ENCODE data around the gene FAM171A1. TPM values are rescaled to one million over a fixed set of nuclear protein-coding genes. Genes with fewer than 3 reads are reported as not detected.
"Not testable (repeated sequence)": the region's sequence is repeated elsewhere in the genome, so short reads cannot be mapped to it uniquely, and the experiment has no call there.

FAM171A1 gene
- total RNA-seq, 3 donors from 2014 or later: 2.7 to 4.2 (median 3.7) TPM

DNA sequence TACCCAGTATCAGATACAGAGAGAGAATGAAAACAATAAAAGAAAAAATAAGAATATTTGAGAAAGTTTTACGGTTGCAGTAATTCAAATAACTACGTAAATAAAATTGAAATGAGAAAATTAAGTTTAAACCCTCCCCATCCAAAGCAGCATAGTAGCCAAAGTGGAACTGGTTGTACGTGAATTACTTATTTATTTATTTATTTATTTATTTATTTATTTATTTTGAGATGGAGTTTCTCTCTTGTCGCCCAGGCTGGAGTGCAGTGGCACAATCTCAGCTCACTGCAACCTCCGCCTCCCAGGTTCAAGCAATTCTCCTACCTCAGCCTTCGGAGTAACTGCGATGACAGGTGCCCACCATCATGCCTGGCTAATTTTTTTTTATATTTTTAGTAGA, 17.1 kb upstream of the FAM171A1 start:
- DNase-seq; H3K36me3 Mint-ChIP-seq (ENCODE audit: insufficient read depth); H3K4me3 Mint-ChIP-seq; H3K4me1 Mint-ChIP-seq (ENCODE audit: low read depth); H3K9me3 Mint-ChIP-seq; ATAC-seq: not testable (repeated sequence)
- peaks cover 29% of the 10 kb centered on the region for H3K27me3 Mint-ChIP-seq (ENCODE audit: low read depth)

DNA sequence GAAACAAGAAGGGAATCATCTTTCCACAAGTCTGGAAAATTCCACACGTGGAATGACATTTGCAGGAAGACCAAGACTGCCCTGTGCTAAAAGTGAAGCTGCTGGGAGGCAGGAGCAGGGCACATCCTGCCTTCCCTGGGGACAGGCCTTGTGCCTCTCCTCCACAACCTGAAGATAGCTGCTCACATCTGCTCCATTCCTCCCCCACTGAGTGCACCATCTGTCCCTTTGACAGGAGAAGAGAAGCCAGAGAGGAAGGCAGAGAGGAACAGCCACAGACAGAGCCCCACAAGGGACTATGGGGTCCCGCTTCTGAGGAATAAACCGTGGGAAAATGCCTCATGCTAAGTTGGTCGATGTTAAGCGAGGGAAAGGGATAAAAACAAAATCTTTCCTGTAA, 15.9 kb upstream of the FAM171A1 start:
- H3K36me3 Mint-ChIP-seq (ENCODE audit: insufficient read depth): no peaks in the 10 kb centered on the region
- no peak for DNase-seq
- ATAC-seq: no peak
- no peaks in the 10 kb centered on the region for H3K9me3 Mint-ChIP-seq
- no peak overlapping the region for H3K4me3 Mint-ChIP-seq
- no peaks in the 10 kb centered on the region for H3K4me1 Mint-ChIP-seq (ENCODE audit: low read depth)
- H3K27me3 Mint-ChIP-seq (ENCODE audit: low read depth): peaks cover 34% of the 10 kb centered on the region

DNA sequence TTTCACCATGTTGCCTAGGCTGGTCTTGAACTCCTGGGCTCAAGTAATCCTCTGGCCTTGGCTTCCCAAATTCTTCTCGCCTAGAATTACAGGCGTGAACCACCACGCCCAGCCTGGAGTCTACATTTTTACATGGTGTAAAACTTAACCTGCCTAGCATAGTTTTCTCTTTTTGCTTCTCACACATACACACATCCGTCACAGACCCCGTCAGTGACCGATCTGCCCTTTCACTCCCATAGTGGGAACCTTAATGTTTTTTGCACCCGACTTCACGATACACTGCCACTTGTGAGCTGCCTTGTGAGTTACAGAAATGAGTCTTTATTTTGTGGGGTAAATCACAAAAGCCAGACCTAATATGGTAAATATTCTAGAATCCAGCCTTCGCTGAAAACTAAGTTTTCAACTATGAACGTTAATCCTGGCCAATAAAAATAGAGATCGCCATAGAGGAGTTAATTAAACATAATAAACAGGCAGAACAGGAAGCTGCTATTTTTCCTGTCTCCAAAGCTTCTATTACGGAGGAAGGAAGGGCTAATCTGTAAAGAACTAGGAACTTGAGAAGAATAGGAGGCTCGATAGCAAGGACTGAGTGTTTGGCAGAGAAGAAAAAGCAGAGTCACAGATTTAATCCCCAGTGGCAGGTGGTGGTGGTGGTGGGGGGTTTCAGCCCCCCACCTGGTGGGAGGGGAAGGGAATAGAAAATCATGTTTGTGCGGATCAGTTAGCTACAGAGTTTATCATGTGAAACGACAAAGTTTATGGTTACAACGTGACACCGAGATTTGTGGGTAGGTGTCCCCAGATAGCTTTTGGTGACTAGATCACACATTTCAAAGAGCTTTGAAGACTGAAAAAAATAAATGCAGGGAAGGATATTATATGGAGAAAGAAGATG, 14.7 kb upstream of the FAM171A1 start:
- DNase-seq: no peak
- Mint-ChIP-seq H3K4me3 (no peak overlapping the region), H3K36me3 (ENCODE audit: insufficient read depth) (no peaks in the 10 kb centered on the region), H3K27me3 (ENCODE audit: low read depth) (peaks cover 31% of the 10 kb centered on the region), H3K4me1 (ENCODE audit: low read depth) (no peaks in the 10 kb centered on the region), H3K9me3 (no peaks in the 10 kb centered on the region)
- no peak for ATAC-seq

DNA sequence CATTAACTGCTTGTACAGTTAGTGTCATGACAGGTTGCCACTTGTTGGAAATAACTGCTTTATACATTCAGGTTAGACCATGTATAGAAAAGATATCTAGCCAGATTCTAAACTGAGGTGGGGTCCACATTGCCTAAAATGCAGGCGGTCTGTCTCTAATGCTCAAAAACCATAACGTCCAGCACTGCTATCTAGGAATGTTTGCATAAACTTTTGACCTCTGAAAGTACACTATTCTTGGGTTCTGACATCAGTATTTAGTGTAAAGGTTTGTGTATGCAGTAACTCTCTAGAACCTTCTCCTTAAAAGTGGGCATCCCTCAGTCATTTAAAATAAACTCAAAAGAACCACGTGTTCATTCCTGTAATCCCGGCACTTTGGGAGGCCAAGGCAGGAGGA, 10.3 kb upstream of the FAM171A1 start:
- H3K36me3 Mint-ChIP-seq (ENCODE audit: insufficient read depth): no peaks in the 10 kb centered on the region
- no peak for ATAC-seq
- H3K27me3 Mint-ChIP-seq (ENCODE audit: low read depth): peaks cover 51% of the 10 kb centered on the region
- no peaks in the 10 kb centered on the region for H3K4me1 Mint-ChIP-seq (ENCODE audit: low read depth)
- H3K9me3 Mint-ChIP-seq: no peaks in the 10 kb centered on the region
- DNase-seq: no peak
- H3K4me3 Mint-ChIP-seq: no peak overlapping the region

DNA sequence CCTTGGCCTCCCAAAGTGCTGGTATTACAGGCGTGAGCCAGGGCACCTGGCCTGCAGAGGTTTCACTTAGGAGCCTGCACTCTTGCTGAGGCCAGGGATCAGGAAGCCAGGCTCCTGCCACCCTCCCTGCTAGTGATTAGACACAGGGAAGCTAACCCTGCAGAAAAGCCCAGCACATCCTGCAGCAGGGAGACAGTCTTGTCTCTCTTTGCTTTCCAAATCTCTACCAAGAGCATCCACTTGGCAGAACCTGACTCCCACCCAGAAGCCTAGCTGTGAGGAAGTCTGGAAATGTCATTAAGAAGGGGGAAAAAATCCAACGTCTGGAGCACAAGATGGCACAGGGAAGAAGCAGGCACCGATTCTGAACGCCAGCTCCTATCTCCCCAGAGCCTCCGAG, 8.0 kb upstream of the FAM171A1 start:
- Mint-ChIP-seq H3K27me3 (ENCODE audit: low read depth) (peaks cover 47% of the 10 kb centered on the region), H3K9me3 (no peaks in the 10 kb centered on the region), H3K4me1 (ENCODE audit: low read depth) (no peaks in the 10 kb centered on the region), H3K36me3 (ENCODE audit: insufficient read depth) (no peaks in the 10 kb centered on the region), H3K4me3 (no peak overlapping the region)
- DNase-seq (no peak), ATAC-seq (no peak)

DNA sequence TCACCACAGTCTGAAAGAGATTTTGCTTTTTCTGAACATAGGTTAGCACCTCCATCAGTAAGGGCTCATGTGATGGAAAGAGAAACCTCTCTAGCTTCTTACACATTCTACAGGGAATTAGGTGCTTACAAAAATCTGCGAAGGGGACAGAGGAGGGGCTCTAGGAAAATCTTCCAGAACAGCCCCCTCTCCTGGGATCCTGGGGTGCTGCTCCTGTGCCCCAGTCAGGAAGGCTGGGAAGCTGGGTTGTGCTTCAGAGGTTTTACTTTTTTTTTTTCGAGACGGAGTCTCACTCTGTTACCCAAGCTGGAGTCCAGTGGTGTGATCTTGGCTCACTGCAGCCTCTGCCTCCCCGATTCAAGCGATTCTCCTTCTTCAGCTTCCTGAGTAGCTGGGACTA, 7.5 kb upstream of the FAM171A1 start:
- Mint-ChIP-seq H3K9me3 (no peaks in the 10 kb centered on the region), H3K4me3 (no peak overlapping the region), H3K4me1 (ENCODE audit: low read depth) (no peaks in the 10 kb centered on the region), H3K27me3 (ENCODE audit: low read depth) (peaks cover 48% of the 10 kb centered on the region), H3K36me3 (ENCODE audit: insufficient read depth) (no peaks in the 10 kb centered on the region)
- DNase-seq (no peak), ATAC-seq (no peak)

DNA sequence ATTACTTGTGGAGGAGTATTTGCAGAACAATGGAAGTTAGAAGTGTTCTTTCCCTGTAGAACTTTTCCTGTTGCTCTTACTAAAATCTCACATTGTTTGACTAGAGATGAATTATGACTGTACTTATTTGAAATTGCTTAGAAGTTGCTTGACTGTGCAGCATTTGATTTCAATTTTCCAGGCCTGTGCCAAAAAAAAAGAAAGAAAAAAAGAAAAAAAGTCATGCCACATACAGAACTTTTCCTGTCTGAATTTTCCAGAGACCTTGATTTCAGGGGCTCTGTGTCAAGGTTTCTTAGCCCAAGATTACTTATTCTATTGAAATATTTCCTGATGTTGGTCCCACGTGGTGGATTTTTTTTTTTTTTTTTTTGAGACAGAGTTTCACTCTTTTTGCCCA, 3.5 kb upstream of the FAM171A1 start:
- H3K4me3 Mint-ChIP-seq: no peak overlapping the region
- H3K4me1 Mint-ChIP-seq (ENCODE audit: low read depth): peaks cover 6% of the 10 kb centered on the region
- DNase-seq: no peak
- no peaks in the 10 kb centered on the region for H3K36me3 Mint-ChIP-seq (ENCODE audit: insufficient read depth)
- ATAC-seq: no peak
- H3K27me3 Mint-ChIP-seq (ENCODE audit: low read depth): peaks cover 46% of the 10 kb centered on the region
- H3K9me3 Mint-ChIP-seq: no peaks in the 10 kb centered on the region

DNA sequence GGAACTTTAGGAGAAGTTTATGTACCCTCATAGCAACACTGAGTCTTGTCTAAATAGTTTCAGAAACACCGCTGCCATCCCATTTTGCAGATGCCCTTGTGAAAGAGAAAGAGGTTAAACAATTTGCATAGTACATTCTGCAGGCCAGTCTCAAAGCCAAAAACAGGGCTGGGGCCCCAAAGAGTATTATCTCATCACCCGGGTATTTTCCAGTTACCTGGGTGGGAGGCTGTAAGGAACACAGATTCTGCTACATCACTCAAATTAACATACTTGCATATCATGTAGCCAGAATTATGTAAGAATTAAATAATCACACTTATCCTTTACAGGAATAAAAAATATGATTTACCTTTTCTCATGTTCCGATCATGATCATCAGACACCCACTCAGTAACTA, 3.1 kb upstream of the FAM171A1 start:
- no peak for ATAC-seq
- no peak for DNase-seq
- H3K36me3 Mint-ChIP-seq (ENCODE audit: insufficient read depth): no peaks in the 10 kb centered on the region
- H3K9me3 Mint-ChIP-seq: no peaks in the 10 kb centered on the region
- H3K4me1 Mint-ChIP-seq (ENCODE audit: low read depth): peaks cover 9% of the 10 kb centered on the region
- H3K4me3 Mint-ChIP-seq: no peak overlapping the region
- H3K27me3 Mint-ChIP-seq (ENCODE audit: low read depth): peaks cover 46% of the 10 kb centered on the region

DNA sequence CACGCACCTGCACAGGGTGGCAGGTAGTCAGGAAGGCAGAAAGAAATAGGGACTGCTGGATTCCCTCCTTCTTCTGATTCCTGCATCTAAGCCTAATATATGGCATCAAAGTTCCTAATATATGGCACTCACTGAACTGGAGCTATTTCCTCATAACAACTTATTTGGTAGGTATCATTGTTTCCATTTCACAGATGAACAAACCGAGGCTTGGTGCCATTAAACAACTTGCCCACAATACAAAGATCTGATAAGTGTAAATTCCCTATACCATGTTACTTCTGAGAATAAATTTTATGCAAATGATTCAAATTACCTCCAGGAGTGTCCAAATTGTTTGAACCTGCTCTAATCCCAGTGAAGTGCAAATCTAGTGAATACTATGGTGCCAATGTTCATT, 2.1 kb upstream of the FAM171A1 start:
- peaks cover 11% of the 10 kb centered on the region for H3K4me1 Mint-ChIP-seq (ENCODE audit: low read depth)
- ATAC-seq (no peak), DNase-seq (no peak)
- peaks cover 45% of the 10 kb centered on the region for H3K27me3 Mint-ChIP-seq (ENCODE audit: low read depth)
- no peaks in the 10 kb centered on the region for H3K9me3 Mint-ChIP-seq
- no peak overlapping the region for H3K4me3 Mint-ChIP-seq
- H3K36me3 Mint-ChIP-seq (ENCODE audit: insufficient read depth): no peaks in the 10 kb centered on the region

DNA sequence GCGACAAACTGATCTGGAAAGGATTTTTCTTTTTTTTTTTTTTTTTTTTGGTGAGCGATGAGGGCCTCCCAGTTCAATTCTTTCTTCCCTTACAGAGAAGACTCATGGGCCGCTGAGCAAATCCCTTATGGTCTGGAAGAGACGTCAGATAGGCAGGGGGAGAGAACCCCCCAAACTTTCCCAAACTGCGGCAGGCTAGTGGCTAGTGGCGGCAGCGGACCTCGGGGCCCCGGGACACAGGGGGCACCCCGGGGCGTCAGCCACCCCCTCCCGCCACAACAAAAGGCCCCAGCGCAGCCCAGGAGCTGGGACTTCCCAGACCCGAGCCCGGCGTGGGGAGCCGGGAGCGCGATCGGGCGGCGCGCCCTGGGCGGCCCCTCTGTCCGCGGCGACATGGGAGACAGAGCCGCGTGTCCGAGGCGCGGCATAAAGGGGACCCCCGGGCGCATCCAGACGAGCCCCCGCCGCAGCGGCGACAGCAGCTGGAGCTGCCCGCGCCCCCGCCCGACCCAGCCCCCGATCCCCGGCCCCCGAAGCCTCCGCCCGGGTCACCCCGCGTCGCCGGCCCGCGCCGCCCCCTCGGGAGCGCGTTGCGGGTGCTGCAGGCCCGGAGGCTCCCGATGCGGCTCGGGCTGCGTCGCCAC, 755 bp downstream of the FAM171A1 start:
- Mint-ChIP-seq H3K9me3 (no peaks in the 10 kb centered on the region), H3K27me3 (ENCODE audit: low read depth) (peaks cover 31% of the 10 kb centered on the region), H3K4me3 (peak overlapping the region; percentile 78), H3K4me1 (ENCODE audit: low read depth) (peaks cover 11% of the 10 kb centered on the region), H3K36me3 (ENCODE audit: insufficient read depth) (no peaks in the 10 kb centered on the region)
- DNase-seq (peak; percentile 6), ATAC-seq (peak; percentile 38 to 49)

DNA sequence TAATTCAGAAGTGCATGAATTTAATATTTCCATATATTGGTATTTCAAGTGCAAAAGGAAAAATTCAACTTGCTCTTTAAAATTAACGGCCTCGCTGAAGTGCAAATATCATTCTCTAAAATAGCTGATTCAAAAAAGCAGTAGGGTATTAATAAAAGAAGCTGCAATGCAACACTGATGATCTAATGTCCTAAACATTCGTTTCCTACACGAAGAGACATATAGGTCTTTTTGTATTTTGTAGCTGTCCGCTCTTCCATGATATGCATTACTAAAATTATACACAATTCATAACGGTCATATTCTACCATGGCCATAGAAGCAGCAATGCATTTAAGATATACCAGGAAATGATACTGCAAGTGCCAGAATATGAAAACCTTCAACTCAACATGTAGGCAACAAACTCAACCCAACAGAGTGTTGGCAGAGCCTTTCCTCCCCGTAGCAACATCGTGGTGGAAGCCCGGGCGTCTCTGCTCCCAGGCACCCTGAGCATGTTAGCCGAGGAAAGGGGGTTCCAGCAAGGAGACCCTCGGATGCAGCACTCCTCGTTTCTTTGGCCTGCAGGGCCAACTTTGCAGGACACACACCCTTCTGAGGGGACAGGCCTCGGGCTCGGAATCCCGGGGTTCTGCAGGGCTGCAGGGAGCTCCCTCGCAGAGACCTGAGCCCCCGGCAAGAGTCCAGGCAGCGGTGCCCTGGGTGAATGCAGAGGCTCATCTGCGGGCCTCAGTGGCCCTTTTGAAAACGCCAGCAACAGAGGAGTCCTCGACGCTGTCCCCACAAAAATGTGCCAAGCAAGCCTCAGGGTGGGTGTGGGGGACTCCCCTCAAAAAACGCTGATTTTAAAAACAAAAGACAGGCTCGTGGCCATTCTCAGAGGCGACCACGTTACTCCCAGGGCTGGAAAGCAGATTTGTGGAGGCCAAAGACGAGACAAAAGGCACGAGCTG, 1.6 kb downstream of the FAM171A1 start:
- Mint-ChIP-seq H3K4me1 (ENCODE audit: low read depth) (peaks cover 11% of the 10 kb centered on the region), H3K9me3 (no peaks in the 10 kb centered on the region), H3K4me3 (peak overlapping the region; percentile 78), H3K27me3 (ENCODE audit: low read depth) (peaks cover 25% of the 10 kb centered on the region), H3K36me3 (ENCODE audit: insufficient read depth) (no peaks in the 10 kb centered on the region)
- DNase-seq (no peak), ATAC-seq (no peak)

DNA sequence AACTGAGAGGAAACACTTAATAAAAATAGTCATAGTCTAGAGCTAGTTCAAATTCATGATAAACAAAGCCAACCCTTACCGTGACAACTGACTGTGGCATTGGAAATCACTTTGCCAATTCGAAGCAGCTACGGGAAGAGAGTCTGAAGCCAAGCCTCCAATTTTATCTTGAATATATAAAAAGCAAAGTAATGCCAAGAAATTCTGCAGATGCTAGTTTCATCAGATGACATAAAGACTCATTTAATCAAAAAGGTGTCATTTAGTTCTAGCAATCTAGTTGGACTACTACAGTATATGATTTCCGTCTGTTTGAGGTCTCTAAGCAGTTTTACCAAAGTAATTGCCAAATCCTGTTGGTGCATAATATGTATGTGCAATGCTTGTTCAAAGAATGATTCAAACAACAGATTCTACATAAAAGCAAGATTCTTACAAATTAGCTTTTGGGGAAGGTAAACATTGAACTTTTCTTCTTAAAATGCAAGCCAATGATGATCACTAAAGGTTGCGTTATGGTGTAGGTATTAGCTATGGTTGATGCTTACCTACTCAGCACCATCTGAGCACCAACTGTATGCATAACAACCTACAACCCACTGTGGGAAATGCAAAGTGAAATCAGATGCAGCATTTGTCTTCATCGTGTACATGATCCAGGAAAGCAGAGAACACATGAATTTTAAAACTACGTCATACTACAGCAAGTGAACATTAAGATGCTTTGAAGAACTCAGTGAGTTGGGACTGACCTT, 2.8 kb downstream of the FAM171A1 start:
- Mint-ChIP-seq H3K36me3 (ENCODE audit: insufficient read depth) (no peaks in the 10 kb centered on the region), H3K9me3 (no peaks in the 10 kb centered on the region), H3K27me3 (ENCODE audit: low read depth) (peaks cover 17% of the 10 kb centered on the region), H3K4me1 (ENCODE audit: low read depth) (peaks cover 11% of the 10 kb centered on the region), H3K4me3 (no peak overlapping the region)
- no peak for DNase-seq
- ATAC-seq: no peak

DNA sequence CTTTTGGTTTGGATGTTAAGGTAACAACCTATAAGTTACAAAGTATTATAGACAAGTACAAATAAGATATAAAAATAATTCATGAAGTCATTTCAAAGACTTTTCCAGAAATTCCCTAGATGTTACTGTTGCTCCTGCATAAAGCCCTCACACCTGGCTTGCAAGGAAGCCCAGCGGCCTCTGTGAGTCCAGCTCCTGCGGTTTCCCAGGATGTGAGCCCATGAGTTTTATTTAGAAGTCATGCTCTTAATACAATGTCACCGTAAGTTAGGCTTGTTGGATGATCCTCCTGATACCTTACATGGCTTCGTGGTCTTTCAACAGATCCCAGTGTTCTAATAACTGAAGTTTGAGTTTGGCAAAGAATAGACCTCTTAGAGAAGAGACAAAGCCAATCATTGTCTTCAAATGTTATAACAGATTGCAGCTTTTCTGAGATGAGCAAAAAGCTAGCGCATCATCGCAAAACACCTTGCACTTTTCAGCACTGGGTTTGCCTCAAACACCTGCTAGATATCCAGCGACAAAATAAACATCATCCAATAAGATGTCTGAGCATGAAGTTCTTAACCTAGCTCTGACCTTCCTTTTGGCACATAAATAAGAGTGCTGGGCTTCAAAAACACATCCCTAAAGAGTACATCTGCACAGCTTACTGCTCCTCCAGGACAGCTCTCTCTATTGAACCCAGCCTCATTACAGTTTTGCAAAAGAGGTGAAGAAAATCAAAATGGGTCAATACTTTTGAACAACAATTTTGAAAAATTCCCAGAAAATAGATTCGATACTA, 3.6 kb downstream of the FAM171A1 start:
- H3K4me1 Mint-ChIP-seq (ENCODE audit: low read depth): peaks cover 11% of the 10 kb centered on the region
- H3K9me3 Mint-ChIP-seq: no peaks in the 10 kb centered on the region
- H3K36me3 Mint-ChIP-seq (ENCODE audit: insufficient read depth): no peaks in the 10 kb centered on the region
- ATAC-seq (no peak), DNase-seq (no peak)
- H3K4me3 Mint-ChIP-seq: no peak overlapping the region
- H3K27me3 Mint-ChIP-seq (ENCODE audit: low read depth): peaks cover 14% of the 10 kb centered on the region

Measured in activated T-cell treated with anti-CD3 and anti-CD28 coated beads, Interleukin-2, amount 50 U/mL, for 4 hours (primary cell).